Fibroblast of skin of right biceps (primary cell): ENCODE results near the gene SNCAIP.
A peak's percentile ranks its signal among the peaks of the same experiment; 100 is the strongest.

ENCODE experiments used
- DNase-seq: peaks from one replicate; pipeline ENCODE4 v3.0.0-alpha.2; 2013

The SNCAIP gene

GRCh38 chr5:122430319-122430586 is 118.2 kb downstream of the SNCAIP start:
- DNase-seq = no peak

- DNase-seq = no peak
Observed at GRCh38 chr5:122431298-122431697, 119.3 kb downstream of the SNCAIP start.

GRCh38 chr5:122434205-122434970 is 122.4 kb downstream of the SNCAIP start:
- DNase-seq = no peak

GRCh38 chr5:122435234-122435633 is 123.2 kb downstream of the SNCAIP start:
- no peak for DNase-seq

GRCh38 chr5:122435761-122436160 is 123.7 kb downstream of the SNCAIP start:
- no peak for DNase-seq

GRCh38 chr5:122436615-122437014 is 124.6 kb downstream of the SNCAIP start:
- DNase-seq = no peak

GRCh38 chr5:122439645-122440044 is 127.6 kb downstream of the SNCAIP start:
- DNase-seq = no peak

- no peak for DNase-seq
Observed at GRCh38 chr5:122442938-122443337, 130.9 kb downstream of the SNCAIP start.

- DNase-seq = no peak
Observed at GRCh38 chr5:122444411-122444810, 132.4 kb downstream of the SNCAIP start.

GRCh38 chr5:122445070-122445469 is 133.0 kb downstream of the SNCAIP start:
- no peak for DNase-seq

GRCh38 chr5:122447072-122447471 is 135.0 kb downstream of the SNCAIP start:
- no peak for DNase-seq

GRCh38 chr5:122447879-122448278 is 135.8 kb downstream of the SNCAIP start:
- DNase-seq = no peak

GRCh38 chr5:122454541-122454940 is 142.5 kb downstream of the SNCAIP start:
- no peak for DNase-seq

- no peak for DNase-seq
Observed at GRCh38 chr5:122455939-122456338, 143.9 kb downstream of the SNCAIP start.

- no peak for DNase-seq
Observed at GRCh38 chr5:122457178-122457826, 145.3 kb downstream of the SNCAIP start.

GRCh38 chr5:122458278-122458872 is 146.3 kb downstream of the SNCAIP start:
- peak; percentile 26 for DNase-seq

GRCh38 chr5:122462486-122462885 is 150.4 kb downstream of the SNCAIP start:
- no peak for DNase-seq

GRCh38 chr5:122463221-122463620 is 151.2 kb downstream of the SNCAIP start:
- DNase-seq = peak; percentile 49

- no peak for DNase-seq
Observed at GRCh38 chr5:122464191-122464590, 152.2 kb downstream of the SNCAIP start.

GRCh38 chr5:122465031-122465577 is 153.1 kb downstream of the SNCAIP start:
- DNase-seq = peak; percentile 4

GRCh38 chr5:122465994-122466393 is 154.0 kb downstream of the SNCAIP start:
- no peak for DNase-seq

GRCh38 chr5:122468351-122469116 is 156.5 kb downstream of the SNCAIP start:
- no peak for DNase-seq

GRCh38 chr5:122469384-122469919 is 157.4 kb downstream of the SNCAIP start:
- DNase-seq = no peak
